GM12878 (cell line): Measurements from ENCODE around the gene TARBP2. TPM values are rescaled to one million over a fixed set of nuclear protein-coding genes. Genes with fewer than 3 reads are reported as not detected.

Experiments used
- ATAC-seq: fragments of 200-7000 bp; cut with Tn5 transposase; 3 replicates; pipeline ENCODE4 v1.9.1; 2020; ENCODE audit warnings: mild to moderate bottlenecking, moderate library complexity
- BruUV-seq: library from RNA; stranded (reverse); fragments of 400-500 nt; replicated peaks from 2 replicates; lab custom pipeline; 2021; lab: Mats Ljungman, UMichigan
- CTCF ChIA-PET: fragments of 300-600 bp; sonication (Branson Sonifier 250); formaldehyde crosslinking; extraction: SDS; loops from one replicate; lab custom pipeline; 2021; ENCODE audit warnings: inconsistent platforms; lab: Yijun Ruan, JAX
- POLR2A ChIA-PET: fragments of 350-600 bp; formaldehyde crosslinking; extraction: SDS; loops from one replicate; lab custom pipeline; 2021; ENCODE audit warnings: inconsistent platforms; lab: Charles Lee
- RAD21 ChIA-PET: fragments of 300-600 bp; sonication (Branson Sonifier 250); formaldehyde crosslinking; loops from one replicate; lab custom pipeline; 2023; ENCODE audit warnings: antibody characterized with exemption; ENCODE audit not compliant: unreplicated experiment; lab: Charles Lee
- SMC1A ChIA-PET: fragments of 300-600 bp; sonication (Branson Sonifier 250); formaldehyde crosslinking; loops from one replicate; lab custom pipeline; 2023; ENCODE audit not compliant: unreplicated experiment, uncharacterized antibody; lab: Charles Lee
- DNase-seq: peaks from one replicate; pipeline ENCODE4 v3.0.0-alpha.2; 2011; ENCODE audit warnings: low read depth, low spot score
- FAIRE-seq: peaks from 3 replicates; lab custom pipeline; 2011; peaks lifted over from hg19 to GRCh38; lab: Jason Lieb, UNC
- H2AFZ ChIP-seq: 2 replicates; pipeline ENCODE4 v1.6.0; 2011; ENCODE audit warnings: low read depth, low read length, control low read depth; ENCODE audit not compliant: control insufficient read depth
- H3K27ac ChIP-seq: 2 replicates; pipeline ENCODE4 v1.5.1; 2011; ENCODE audit warnings: control low read depth; ENCODE audit not compliant: control insufficient read depth, insufficient read depth
- H3K27me3 ChIP-seq, 2 experiments: replicated peaks in 1 of 2; 2 replicates each; pipeline versions ENCODE4 v1.6.0 to v1.6.1; 2011; ENCODE audit warnings: low read length in 1 of 2; ENCODE audit not compliant: control insufficient read depth in 2 of 2, insufficient read depth in 2 of 2
- H3K36me3 ChIP-seq, 2 experiments: 2 replicates each; pipeline ENCODE4 v1.5.1; 2011; ENCODE audit warnings: low read length in 1 of 2; ENCODE audit not compliant: control insufficient read depth in 2 of 2, insufficient read depth in 2 of 2
- H3K4me1 ChIP-seq: 2 replicates; pipeline ENCODE4 v1.6.1; 2011; ENCODE audit warnings: mild to moderate bottlenecking, low read length, moderate library complexity, mixed read lengths; ENCODE audit not compliant: control insufficient read depth, insufficient read depth
- H3K4me2 ChIP-seq: 2 replicates; pipeline ENCODE4 v1.6.0; 2011; ENCODE audit warnings: control low read depth; ENCODE audit not compliant: control insufficient read depth, insufficient read depth
- H3K4me3 ChIP-seq: fragments of 200-600 bp; sonication (generic); 2 replicates; pipeline ENCODE4 v1.5.1; 2016
- H3K79me2 ChIP-seq: 2 replicates; pipeline ENCODE4 v1.6.0; 2011; ENCODE audit warnings: low read length; ENCODE audit not compliant: control insufficient read depth, insufficient read depth
- H3K9ac ChIP-seq: 2 replicates; pipeline ENCODE4 v1.8.0; 2011; ENCODE audit warnings: low read length, control low read depth, mixed read lengths; ENCODE audit not compliant: control insufficient read depth, insufficient read depth
- H3K9me3 ChIP-seq: replicated peaks from 3 replicates; pipeline ENCODE4 v1.5.1; 2011; ENCODE audit warnings: mild to moderate bottlenecking, low read length; ENCODE audit not compliant: control insufficient read depth, insufficient read depth
- H4K20me1 ChIP-seq: 2 replicates; pipeline ENCODE4 v1.6.0; 2011; ENCODE audit not compliant: control insufficient read depth, insufficient read depth
- BCL11A ChIP-seq: IDR thresholded peaks from 2 replicates; pipeline ENCODE4 v1.6.1; 2011; ENCODE audit warnings: low read depth, low read length
- CEBPB ChIP-seq, 2 experiments: fragments of 150-350 bp in 1 of 2; IDR thresholded peaks; 2 replicates each; pipeline ENCODE4 v1.6.1; 2012 to 2014; ENCODE audit warnings: low read depth in 2 of 2, low read length in 2 of 2, borderline replicate concordance in 1 of 2, inconsistent platforms in 1 of 2
- FOXK2 ChIP-seq: fragments of 450-650 bp; IDR thresholded peaks from 2 replicates; pipeline ENCODE4 v1.6.1; 2017; ENCODE audit warnings: mild to moderate bottlenecking, moderate library complexity
- NFXL1 ChIP-seq: fragments of 450-650 bp; IDR thresholded peaks from 2 replicates; pipeline ENCODE4 v1.6.1; 2017; ENCODE audit warnings: antibody characterized with exemption, mild to moderate bottlenecking, borderline replicate concordance
- PAX5 ChIP-seq: IDR thresholded peaks from 2 replicates; pipeline ENCODE4 v1.6.1; 2011; ENCODE audit warnings: low read depth, low read length, borderline replicate concordance
- PAX8 ChIP-seq: fragments of 450-650 bp; IDR thresholded peaks from 2 replicates; pipeline ENCODE4 v1.6.1; 2017; ENCODE audit warnings: mild to moderate bottlenecking, moderate library complexity
- PBX3 ChIP-seq: IDR thresholded peaks from 2 replicates; pipeline ENCODE4 v1.6.1; 2011; ENCODE audit warnings: mild to moderate bottlenecking, low read depth, low read length, moderate library complexity; ENCODE audit not compliant: insufficient replicate concordance
- RBBP5 ChIP-seq: fragments of 200-600 bp; sonication (generic); conservative IDR thresholded peaks from 2 replicates; pipeline ENCODE4 v1.6.1; 2016
- WRNIP1 ChIP-seq: IDR thresholded peaks from 2 replicates; pipeline ENCODE4 v1.6.1; 2011; ENCODE audit warnings: low read depth, low read length, improper control_type of control experiment, borderline replicate concordance
- ZBTB33 ChIP-seq: fragments of 450-650 bp; IDR thresholded peaks from 2 replicates; pipeline ENCODE4 v1.6.1; 2017; ENCODE audit warnings: mild to moderate bottlenecking
- ZNF384 ChIP-seq: IDR thresholded peaks from 2 replicates; pipeline ENCODE4 v1.6.1; 2012; ENCODE audit warnings: low read depth, mild to moderate bottlenecking, low read length, improper control_type of control experiment, borderline replicate concordance
- ZNF592 ChIP-seq: fragments of 450-650 bp; IDR thresholded peaks from 2 replicates; pipeline ENCODE4 v1.6.1; 2017; ENCODE audit warnings: mild to moderate bottlenecking, moderate library complexity
- WGBS: methylation state at CpG from one replicate; pipeline ENCODE4 v1.1.6; 2016; ENCODE audit warnings: low lambda C conversion rate; ENCODE audit not compliant: insufficient replicate concordance, insufficient coverage; ENCODE audit errors: missing lambda C conversion rate; 5-methylcytosine and 5-hydroxymethylcytosine counted together
- in situ Hi-C: fragments of 300-500 bp; cut with MboI; formaldehyde crosslinking; loops from 9 replicates; pipeline ENCODE4 v1.14.3; 2018; ENCODE audit warnings: mixed read lengths
- intact Hi-C: fragments of 100-400 bp; cut with micrococcal nuclease; formaldehyde crosslinking; loops from one replicate; pipeline ENCODE4 v1.14.2; 2022; ENCODE audit not compliant: unreplicated experiment
- polyA plus RNA-seq, 11 experiments: library from polyadenylated mRNA; depleted of rRNA in 4 of 11; unstranded in 6 of 11; stranded (reverse) in 5 of 11; fragments of >200 nt; fragmentation: Nextera tagmentation in 4 of 11; fragmentation: Illumina TruSeq in 1 of 11; extraction: Ambion mirVana in 4 of 11; extraction: Trizol in 1 of 11; gene quantifications; 1 replicate in 1 of 11; 2 replicates in 10 of 11; pipeline versions ENCODE4 v1.2.1 to v1.2.3, GENCODE V29; 2011 to 2016; ENCODE audit warnings: inconsistent platforms in 2 of 11, missing spikeins in 2 of 11, low read depth in 1 of 11
- total RNA-seq, 4 experiments: library from RNA; depleted of rRNA in 3 of 4; stranded (reverse); fragments of >200 nt in 3 of 4; fragmentation: Illumina TruSeq in 1 of 4; extraction: Trizol in 1 of 4; gene quantifications; 2 replicates each; pipeline versions ENCODE4 v1.2.1 to v1.2.3, GENCODE V29; 2013 to 2021

The TARBP2 gene
- total and polyA plus RNA-seq, 10 of the 15 experiments (the other 5 are each of a cell fraction or from before 2014, with no cell fraction given) = 5.5 to 60.1 (median 36.8) TPM

GRCh38 chr12:53451661-53452158 lies 49.4 kb upstream of the TARBP2 start, which contains the start of gene PCBP2:
Gene PCBP2 (plus strand): TSS chr12:53452102. CDS start chr12:53454801, 2,699 bp downstream.
- ATAC-seq = peak; percentile 97
- no TSS peak for BruUV-seq
- under 1% methylated on average over 30 of the region's 32 CpGs for WGBS
- ChIA-PET RAD21 (interaction anchor here (1.0 kb wide), 1 partner anchor 49 kb away, joined by 4 read pairs; the partner anchor contains the start of gene TARBP2), POLR2A (interaction anchor here (1.4 kb wide), 1 partner anchor 73 kb away, joined by 10 read pairs; the partner anchor contains the start of gene SP1), SMC1A (interaction anchor here (1.8 kb wide), 1 partner anchor 19 kb away, joined by 5 read pairs; no protein-coding TSS in a partner anchor), CTCF (interaction anchor here (0.6 to 2.2 kb wide), 7 partner anchors 14 to 131 kb away, joined by 3 to 7 read pairs (median 4); partner anchors contain the start of genes MAP3K12 and TARBP2)
- peak; percentile 96 for DNase-seq
- H3K27me3 ChIP-seq = no peaks in the 10 kb centered on the region
- H3K4me3 ChIP-seq = peak within 1 kb of the TSS; percentile 97
- no peaks in the 10 kb centered on the region for H3K9me3 ChIP-seq
- H4K20me1 ChIP-seq = peaks cover 9% of the 10 kb centered on the region
- peaks cover 5% of the 10 kb centered on the region for H3K4me1 ChIP-seq
- intact Hi-C loops = loop anchor here (2.0 to 5.0 kb wide), 2 partner anchors 51 to 71 kb away; partner anchors contain the start of genes SP1 and TARBP2
- in situ Hi-C loops = no loop called here
- peak within 1 kb of the TSS; percentile 92 for H3K27ac ChIP-seq
- peak within 1 kb of the TSS; percentile 86 for H2AFZ ChIP-seq
- peaks cover 4 to 25% of the 10 kb centered on the region in 2 experiments for H3K36me3 ChIP-seq
- FAIRE-seq = peak; percentile 96
- H3K79me2 ChIP-seq = peaks cover 43% of the 10 kb centered on the region
- H3K9ac ChIP-seq = peak within 1 kb of the TSS; percentile 96
- H3K4me2 ChIP-seq = peak within 1 kb of the TSS; percentile 83
- TF ChIP-seq ZNF592 (0 out of 2 replicates have a peak, but pooled peaks have one; percentile 41), CEBPB (IDR thresholded peaks at IDR 0.05; ENCODE audit: borderline replicate concordance in 1 of 2, low read depth in 2 of 2, low read length in 2 of 2) (0 out of 4 replicates have a peak, but pooled peaks of 1 of the 2 experiments have one; percentile 43), ZBTB33 (no peak), PAX5 (peak; percentile 41; the same call in 1 of the 2 replicates), BCL11A (no peak), ZNF384 (no peak; the same call in 1 of the 2 replicates), PAX8 (0 out of 2 replicates have a peak, but pooled peaks have one; percentile 29), FOXK2 (no peak), RBBP5 (no peak), WRNIP1 (peak; percentile 76; the same call in 1 of the 2 replicates), PBX3 (peak; percentile 47), NFXL1 (no peak)
